GM18868 (cell line): Measurements from ENCODE around the gene LRRIQ4.

ENCODE experiments used
- ATAC-seq: cut with Tn5 transposase; IDR thresholded peaks from one replicate; pipeline ENCODE4 v1.9.1; 2021; ENCODE audit warnings: mild to moderate bottlenecking, moderate library complexity; ENCODE audit not compliant: unreplicated experiment

Gene LRRIQ4

DNA sequence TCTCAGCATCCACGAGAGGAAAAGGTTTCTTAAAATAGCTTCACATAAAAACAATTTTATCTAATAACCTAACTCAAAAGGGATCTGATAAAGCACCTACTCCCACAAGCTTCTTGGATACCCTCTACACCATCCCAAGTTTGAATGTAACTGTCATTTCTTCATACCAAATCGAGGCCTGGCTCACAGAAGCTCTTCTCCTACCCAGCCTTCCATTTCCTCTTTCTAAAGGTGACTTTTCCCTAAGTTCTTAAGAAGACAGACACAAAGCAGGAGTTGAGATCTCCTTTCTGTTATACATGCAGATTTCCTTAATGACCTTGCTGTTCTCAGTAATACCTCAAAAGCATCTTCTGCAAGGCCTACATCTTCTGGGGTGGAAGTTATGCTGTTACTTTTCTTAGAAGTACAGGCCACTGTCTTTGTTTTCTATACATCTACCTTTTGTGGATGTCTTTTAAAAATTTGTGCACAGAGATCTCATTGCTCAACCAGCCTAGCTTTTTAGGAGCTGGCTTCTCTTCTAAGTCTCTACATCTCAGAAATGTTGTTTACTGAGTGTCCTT is 3.4 kb upstream of the LRRIQ4 start:
- ATAC-seq = no peak

GRCh38 chr3:169811631-169812331 is 889 bp upstream of the LRRIQ4 start:
- ATAC-seq = peak; percentile 7

DNA sequence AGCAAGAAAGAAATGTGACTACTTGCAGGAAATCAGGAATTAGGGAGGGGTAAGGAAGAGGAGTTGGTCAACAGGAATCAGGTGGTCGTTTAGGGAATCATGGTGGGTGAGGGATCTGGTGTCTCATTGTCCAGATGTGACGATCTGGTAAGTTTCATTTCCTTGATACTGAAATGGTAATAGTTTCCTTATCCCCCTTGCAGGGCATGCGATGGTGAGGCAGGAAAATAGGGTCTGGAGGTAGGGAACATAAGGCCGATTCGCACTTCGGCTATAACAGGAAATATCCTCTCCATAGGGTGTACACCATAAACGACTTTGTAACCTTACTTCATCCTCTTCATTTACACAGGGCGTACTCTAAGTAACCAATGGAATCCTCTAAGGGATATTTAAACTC is 608 bp downstream of the LRRIQ4 start:
- no peak for ATAC-seq

DNA sequence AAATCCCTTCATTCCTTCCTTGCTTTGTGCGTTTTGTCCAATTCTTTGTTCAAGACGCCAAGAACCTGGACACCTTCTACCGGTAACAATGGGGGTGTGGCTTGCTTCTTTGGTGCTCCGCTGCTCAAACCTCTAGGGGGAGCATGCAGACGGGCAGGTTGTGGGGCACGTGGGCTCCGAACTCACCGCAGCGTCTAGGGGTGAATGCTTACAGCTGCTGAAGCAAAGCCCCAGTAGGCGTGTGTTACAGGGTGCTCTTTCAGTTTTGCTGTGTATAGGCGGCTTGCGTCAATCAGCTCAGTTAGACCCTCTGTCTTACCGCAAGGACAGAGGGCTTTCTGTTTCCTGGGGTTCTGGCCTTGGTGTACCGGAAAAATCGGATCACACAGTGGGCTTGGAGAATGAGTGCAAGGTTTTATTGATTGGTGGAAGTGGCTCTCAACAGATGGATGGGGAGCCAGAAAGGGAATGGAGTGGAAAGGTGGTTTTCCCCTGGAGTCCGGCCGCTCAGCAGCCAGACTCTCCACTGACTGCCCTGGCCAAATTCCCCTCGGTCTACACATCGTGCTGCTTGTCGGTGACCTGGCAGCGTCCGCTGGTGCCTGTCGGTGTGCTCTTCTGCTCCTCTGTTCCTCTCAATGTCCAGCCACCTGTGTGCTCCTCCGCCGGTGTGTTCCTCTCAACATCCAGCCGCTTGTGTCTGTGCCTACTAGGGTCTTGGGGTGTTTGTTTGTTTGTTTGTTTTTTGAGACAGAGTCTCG is 1.3 kb downstream of the LRRIQ4 start:
- peak; percentile 90 for ATAC-seq

- no peak for ATAC-seq
Measured at GRCh38 chr3:169815590-169816150, 3.0 kb downstream of the LRRIQ4 start.

DNA sequence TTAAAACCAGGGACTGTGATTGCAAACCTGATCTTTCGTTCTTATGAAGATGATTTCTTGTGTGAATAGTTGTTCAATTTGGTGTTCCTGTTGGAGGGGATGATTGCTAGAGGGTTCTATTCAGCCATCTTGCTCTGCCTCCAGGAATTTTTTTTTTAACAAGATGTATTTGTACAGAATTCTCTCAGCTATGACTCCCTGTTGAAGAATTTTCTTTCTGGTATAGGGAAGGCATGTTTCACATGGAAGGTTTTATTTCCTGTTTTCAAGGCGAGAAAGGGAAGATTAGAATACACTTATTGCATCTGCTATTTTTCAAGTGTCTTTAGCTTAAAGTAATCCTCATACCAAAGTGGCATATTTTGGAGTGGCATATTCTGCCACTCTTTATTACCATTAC is 5.6 kb downstream of the LRRIQ4 start:
- no peak for ATAC-seq

DNA sequence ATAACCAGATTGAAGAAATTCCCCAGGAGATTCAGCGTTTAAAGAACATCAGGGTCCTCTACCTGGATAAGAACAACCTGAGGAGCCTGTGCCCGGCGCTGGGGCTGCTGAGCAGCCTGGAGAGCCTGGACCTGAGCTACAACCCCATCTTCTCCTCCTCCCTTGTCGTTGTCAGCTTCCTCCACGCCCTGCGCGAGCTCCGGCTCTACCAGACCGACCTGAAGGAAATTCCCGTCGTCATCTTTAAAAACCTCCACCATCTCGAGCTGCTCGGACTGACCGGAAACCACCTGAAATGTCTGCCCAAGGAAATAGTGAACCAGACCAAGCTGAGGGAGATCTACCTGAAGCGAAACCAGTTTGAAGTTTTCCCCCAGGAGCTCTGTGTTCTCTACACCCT is 9.4 kb downstream of the LRRIQ4 start:
- ATAC-seq = no peak

GRCh38 chr3:169822540-169822939 is 9.9 kb downstream of the LRRIQ4 start:
- no peak for ATAC-seq

GRCh38 chr3:169822983-169823382 is 10.3 kb downstream of the LRRIQ4 start:
- no peak for ATAC-seq

GRCh38 chr3:169825316-169825715 is 12.6 kb downstream of the LRRIQ4 start:
- ATAC-seq = no peak

- ATAC-seq = no peak
Measured at GRCh38 chr3:169827712-169828111, 15.0 kb downstream of the LRRIQ4 start.

- ATAC-seq = peak; percentile 11
Measured at GRCh38 chr3:169835533-169835932, 22.9 kb downstream of the LRRIQ4 start.

DNA sequence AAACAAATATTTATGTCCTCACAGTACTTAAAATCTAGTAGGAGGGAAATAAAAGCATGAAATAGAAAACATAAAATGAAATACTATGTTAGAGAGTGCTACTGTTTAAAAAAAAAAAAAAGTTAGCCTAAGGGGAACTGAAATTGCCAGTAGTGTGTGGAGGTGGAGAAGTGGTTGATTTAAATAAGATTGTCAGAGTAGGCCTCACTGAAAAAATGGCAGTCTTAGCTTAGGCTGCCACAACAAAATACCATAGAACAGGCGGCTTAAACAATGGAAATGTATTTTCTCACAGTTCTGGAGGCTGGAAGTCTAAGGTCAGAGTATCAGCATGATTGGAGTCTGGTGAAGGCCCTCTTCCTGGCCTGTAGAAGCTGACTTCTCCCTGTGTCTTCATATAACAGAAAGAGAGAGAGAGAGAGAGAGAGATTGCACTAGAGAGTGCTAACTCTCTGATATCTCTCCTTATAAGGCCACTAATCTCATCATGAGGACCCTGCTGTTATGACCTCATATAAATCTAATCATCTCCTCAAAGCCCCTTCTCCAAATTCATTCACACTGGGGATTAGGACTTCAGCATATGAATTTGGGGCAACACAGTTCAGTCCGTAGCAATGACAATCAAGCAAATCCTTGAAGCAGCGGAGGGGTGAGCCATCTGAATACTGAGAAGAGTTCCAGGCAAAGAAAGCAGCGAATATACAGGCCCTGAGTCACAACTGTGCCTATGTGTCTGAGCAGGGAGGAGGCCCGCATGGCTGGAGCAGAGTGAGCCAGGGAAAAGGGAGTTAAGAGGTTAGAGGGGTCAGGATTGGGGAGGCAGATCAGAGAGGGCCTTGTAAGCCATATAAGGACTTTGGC is 23.6 kb downstream of the LRRIQ4 start:
- ATAC-seq = peak; percentile 87

DNA sequence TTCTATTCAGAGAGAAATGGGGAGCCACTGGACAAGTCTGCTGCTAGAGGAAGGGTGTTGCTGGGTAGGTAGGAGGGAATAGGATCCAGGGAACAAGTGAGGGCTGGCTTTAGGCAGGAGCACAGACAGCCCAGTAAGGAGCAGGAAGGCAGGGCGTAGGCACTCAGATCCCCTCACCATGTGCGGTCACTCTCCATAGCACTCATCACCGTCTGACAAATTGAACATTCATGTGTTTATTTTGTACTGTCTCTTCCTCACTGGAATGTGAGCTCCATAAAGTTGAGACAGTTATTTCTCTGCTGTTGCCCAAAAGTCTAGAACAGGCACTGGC is 24.2 kb downstream of the LRRIQ4 start:
- ATAC-seq = no peak

- ATAC-seq = no peak
Measured at GRCh38 chr3:169838511-169839030, 25.9 kb downstream of the LRRIQ4 start.

GRCh38 chr3:169841171-169841570 is 28.5 kb downstream of the LRRIQ4 start:
- ATAC-seq = peak; percentile 89

GRCh38 chr3:169842960-169843359 is 30.3 kb downstream of the LRRIQ4 start:
- ATAC-seq = no peak

DNA sequence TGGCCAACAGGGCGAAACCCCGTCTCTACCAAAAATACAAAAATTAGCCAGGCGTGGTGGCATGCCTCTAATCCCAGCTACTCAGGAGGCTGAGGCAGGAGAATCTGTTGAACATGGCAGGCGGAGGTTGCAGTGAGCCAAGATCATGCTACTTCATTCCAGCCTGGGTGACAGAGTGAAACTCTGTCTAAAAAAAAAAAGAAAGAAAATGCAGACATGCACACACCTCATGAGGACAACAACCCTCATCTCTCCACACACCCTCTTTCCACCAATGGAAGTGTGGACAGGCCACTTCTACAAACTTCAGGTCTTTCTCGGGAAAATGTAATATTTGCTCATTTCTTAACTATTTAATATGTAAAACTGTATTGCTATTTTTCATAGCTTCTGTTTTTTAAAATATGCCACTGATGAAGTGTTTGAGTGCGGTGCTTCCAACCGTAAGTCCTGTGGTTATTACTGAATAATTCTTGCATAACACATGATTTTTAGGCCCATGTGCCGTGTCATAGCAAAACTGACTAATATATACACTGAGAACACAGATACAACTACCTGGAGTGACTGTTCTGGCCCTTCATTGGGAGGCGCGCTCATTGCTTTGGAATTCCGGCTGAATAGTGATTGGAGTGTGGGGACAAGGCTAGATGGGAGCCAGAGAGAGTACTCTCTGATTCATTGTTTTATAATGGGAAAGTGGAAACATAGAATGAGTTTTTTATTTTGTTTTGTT is 34.0 kb downstream of the LRRIQ4 start:
- peak; percentile 99 for ATAC-seq

DNA sequence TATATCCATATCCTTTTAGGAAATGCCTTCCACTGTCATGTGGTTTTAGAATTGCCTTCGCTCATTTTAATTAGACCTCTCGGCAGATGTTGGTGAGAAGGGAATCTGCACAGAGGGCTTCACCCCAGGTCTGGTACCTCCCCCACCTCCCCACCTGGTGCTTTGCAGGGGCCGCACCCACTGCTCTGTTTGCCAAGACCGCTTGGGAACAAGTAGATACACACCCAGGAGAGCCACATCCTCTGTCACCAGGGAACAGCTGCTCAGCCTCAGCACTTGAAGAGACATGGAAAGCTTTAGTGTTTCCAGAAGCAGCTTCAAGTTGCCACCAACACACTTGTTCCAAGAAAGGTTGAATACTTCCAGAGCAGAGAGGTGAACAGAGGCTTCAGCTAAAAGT is 35.2 kb downstream of the LRRIQ4 start:
- ATAC-seq = no peak

DNA sequence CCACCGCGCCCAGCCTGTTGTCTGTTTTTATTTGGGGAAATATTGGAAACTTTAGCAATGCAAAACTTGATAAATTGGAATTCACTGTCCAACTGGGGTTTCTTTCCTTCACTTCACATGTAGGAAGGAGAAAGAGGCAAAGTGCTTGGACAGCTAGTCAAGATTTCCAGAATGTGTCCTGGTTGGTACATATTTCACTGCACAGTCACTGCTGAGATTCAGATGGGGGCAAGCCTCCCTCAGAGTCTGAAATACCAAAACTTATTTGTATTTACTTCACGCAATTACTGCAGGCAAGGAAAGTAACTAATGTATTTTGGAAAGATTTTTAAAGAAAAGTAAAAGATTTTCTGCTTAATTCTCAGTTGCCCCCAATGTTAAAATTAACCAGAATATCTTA is 36.1 kb downstream of the LRRIQ4 start:
- ATAC-seq = no peak
